ENCODE measurements around the gene AREL1. TPM values are rescaled to one million over a fixed set of nuclear protein-coding genes. Genes with fewer than 3 reads are reported as not detected.

AREL1 gene
- total RNA-seq, 1 experiment from 2014 or later: 45.9 TPM

- H3K9ac ChIP-seq (ENCODE audit: low read length): no peak overlapping the region
- no peak overlapping the region for H3K27ac ChIP-seq (ENCODE audit: low read depth, low read length)
- no peak overlapping the region for H3K4me3 ChIP-seq (replicated peaks in 1 of 2; ENCODE audit: low read depth in 1 of 2, low read length in 2 of 2)
- H3K9me3 ChIP-seq (ENCODE audit: control insufficient read depth in 1 of 2, insufficient read depth in 1 of 2, low read depth in 1 of 2, low read length in 2 of 2): no peaks in the 10 kb centered on the region
- H3K9me2 ChIP-seq (ENCODE audit: insufficient read depth): no peaks in the 10 kb centered on the region
- no peaks in the 10 kb centered on the region for H3K79me2 ChIP-seq (ENCODE audit: insufficient read depth, low read length)
- no peak overlapping the region for H2AFZ ChIP-seq (ENCODE audit: low read depth, low read length, poor library complexity, severe bottlenecking)
- no peak for ATAC-seq
- H3K27me3 ChIP-seq (ENCODE audit: insufficient read depth, low read length): no peaks in the 10 kb centered on the region
- H3K4me2 ChIP-seq (ENCODE audit: low read length): no peak overlapping the region
- BruUV-seq (replicated peaks): no TSS peak
- intact Hi-C loops (cut with micrococcal nuclease): no loop called here
- no peaks in the 10 kb centered on the region for H4K20me1 ChIP-seq (ENCODE audit: insufficient read depth)
- no peaks in the 10 kb centered on the region for H3K36me3 ChIP-seq (ENCODE audit: control insufficient read depth in 1 of 2, insufficient read depth in 2 of 2, low read length in 2 of 2)
- no peak for TF ChIP-seq CEBPB (IDR thresholded peaks at IDR 0.05; ENCODE audit: low read depth)
- TF ChIP-seq EGR1 (IDR thresholded peaks at IDR 0.05; ENCODE audit: low read depth): no peak
- TF ChIP-seq ZNF274 (IDR thresholded peaks at IDR 0.05; ENCODE audit: low read depth, low read length): no peak
- no peak for TF ChIP-seq CBX3 (IDR thresholded peaks at IDR 0.05; ENCODE audit: low read depth)
- no peak for TF ChIP-seq CTCF (IDR thresholded peaks at IDR 0.05 in 2 of 3, conservative IDR thresholded peaks at IDR 0.05 in 1 of 3; ENCODE audit: borderline replicate concordance in 1 of 3, insufficient read depth in 1 of 3, low read depth in 2 of 3, low read length in 2 of 3)
- TF ChIP-seq ATF3 (IDR thresholded peaks at IDR 0.05): no peak
- no peak for TF ChIP-seq TCF7L2 (IDR thresholded peaks at IDR 0.05; ENCODE audit: borderline replicate concordance, extremely low read depth, insufficient read depth, insufficient read length)
- no peak for TF ChIP-seq SP1 (IDR thresholded peaks at IDR 0.05; ENCODE audit: low read depth)
- no peak for TF ChIP-seq ZFX (IDR thresholded peaks at IDR 0.05)
- TF ChIP-seq RAD21 (IDR thresholded peaks at IDR 0.05; ENCODE audit: low read depth): no peak
- TF ChIP-seq, protein P1, sequence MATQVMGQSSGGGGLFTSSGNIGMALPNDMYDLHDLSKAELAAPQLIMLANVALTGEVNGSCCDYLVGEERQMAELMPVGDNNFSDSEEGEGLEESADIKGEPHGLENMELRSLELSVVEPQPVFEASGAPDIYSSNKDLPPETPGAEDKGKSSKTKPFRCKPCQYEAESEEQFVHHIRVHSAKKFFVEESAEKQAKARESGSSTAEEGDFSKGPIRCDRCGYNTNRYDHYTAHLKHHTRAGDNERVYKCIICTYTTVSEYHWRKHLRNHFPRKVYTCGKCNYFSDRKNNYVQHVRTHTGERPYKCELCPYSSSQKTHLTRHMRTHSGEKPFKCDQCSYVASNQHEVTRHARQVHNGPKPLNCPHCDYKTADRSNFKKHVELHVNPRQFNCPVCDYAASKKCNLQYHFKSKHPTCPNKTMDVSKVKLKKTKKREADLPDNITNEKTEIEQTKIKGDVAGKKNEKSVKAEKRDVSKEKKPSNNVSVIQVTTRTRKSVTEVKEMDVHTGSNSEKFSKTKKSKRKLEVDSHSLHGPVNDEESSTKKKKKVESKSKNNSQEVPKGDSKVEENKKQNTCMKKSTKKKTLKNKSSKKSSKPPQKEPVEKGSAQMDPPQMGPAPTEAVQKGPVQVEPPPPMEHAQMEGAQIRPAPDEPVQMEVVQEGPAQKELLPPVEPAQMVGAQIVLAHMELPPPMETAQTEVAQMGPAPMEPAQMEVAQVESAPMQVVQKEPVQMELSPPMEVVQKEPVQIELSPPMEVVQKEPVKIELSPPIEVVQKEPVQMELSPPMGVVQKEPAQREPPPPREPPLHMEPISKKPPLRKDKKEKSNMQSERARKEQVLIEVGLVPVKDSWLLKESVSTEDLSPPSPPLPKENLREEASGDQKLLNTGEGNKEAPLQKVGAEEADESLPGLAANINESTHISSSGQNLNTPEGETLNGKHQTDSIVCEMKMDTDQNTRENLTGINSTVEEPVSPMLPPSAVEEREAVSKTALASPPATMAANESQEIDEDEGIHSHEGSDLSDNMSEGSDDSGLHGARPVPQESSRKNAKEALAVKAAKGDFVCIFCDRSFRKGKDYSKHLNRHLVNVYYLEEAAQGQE (IDR thresholded peaks at IDR 0.05; ENCODE audit: low read depth): no peak
- TF ChIP-seq, protein P2, sequence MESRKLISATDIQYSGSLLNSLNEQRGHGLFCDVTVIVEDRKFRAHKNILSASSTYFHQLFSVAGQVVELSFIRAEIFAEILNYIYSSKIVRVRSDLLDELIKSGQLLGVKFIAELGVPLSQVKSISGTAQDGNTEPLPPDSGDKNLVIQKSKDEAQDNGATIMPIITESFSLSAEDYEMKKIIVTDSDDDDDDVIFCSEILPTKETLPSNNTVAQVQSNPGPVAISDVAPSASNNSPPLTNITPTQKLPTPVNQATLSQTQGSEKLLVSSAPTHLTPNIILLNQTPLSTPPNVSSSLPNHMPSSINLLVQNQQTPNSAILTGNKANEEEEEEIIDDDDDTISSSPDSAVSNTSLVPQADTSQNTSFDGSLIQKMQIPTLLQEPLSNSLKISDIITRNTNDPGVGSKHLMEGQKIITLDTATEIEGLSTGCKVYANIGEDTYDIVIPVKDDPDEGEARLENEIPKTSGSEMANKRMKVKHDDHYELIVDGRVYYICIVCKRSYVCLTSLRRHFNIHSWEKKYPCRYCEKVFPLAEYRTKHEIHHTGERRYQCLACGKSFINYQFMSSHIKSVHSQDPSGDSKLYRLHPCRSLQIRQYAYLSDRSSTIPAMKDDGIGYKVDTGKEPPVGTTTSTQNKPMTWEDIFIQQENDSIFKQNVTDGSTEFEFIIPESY (IDR thresholded peaks at IDR 0.05; ENCODE audit: extremely low read depth, insufficient replicate concordance, low read length): no peak
- no peak for TF ChIP-seq SRF (IDR thresholded peaks at IDR 0.05; ENCODE audit: low read depth)
- no peak for TF ChIP-seq FOSL1 (IDR thresholded peaks at IDR 0.05; ENCODE audit: low read depth)
- POLR2A ChIA-PET: interaction anchor here (0.6 kb wide), 1 partner anchor 363 kb away, joined by 7 read pairs; no protein-coding TSS in a partner anchor
- no peaks in the 10 kb centered on the region; a peak in 1 of 4 replicates for H3K4me1 ChIP-seq (ENCODE audit: control insufficient read depth in 1 of 2, insufficient read depth in 2 of 2, low read length in 2 of 2)
- CTCF ChIA-PET: no interaction called here
- no peak for DNase-seq (ENCODE audit: low read depth, low spot score)
- RAD21 ChIA-PET (ENCODE audit: low non-redundant PET in 1 of 2, low total read pairs in 2 of 2, uncharacterized antibody in 2 of 2, unreplicated experiment in 2 of 2): no interaction called here
These were observed 63.2 kb downstream of the AREL1 start for GRCh38 chr14:74649673-74650072.
